HepG2 (cell line): Measurements from ENCODE around the gene GJC2. TPM values are rescaled to one million over a fixed set of nuclear protein-coding genes. Genes with fewer than 3 reads are reported as not detected.
A peak's percentile ranks its signal among the peaks of the same experiment; 100 is the strongest.

ENCODE experiments used
- BRD4 ChIP-seq: sonication (generic); formaldehyde crosslinking; IDR thresholded peaks from 2 replicates; pipeline ENCODE4 v1.4.0; 2020; ENCODE audit warnings: missing genetic modification reagents
- DNMT3B ChIP-seq: conservative IDR thresholded peaks from 2 replicates; pipeline ENCODE4 v1.6.1; 2016; ENCODE audit warnings: missing biosample characterization, control low read depth
- GTF3A ChIP-seq: sonication (generic); formaldehyde crosslinking; conservative IDR thresholded peaks from 2 replicates; pipeline ENCODE4 v1.4.0; 2020; ENCODE audit warnings: mild to moderate bottlenecking, missing genetic modification reagents
- LCORL ChIP-seq, 2 experiments: fragments of 450-650 bp in 1 of 2; sonication (generic) in 1 of 2; formaldehyde crosslinking in 1 of 2; IDR thresholded peaks; 2 replicates each; pipeline versions ENCODE4 v1.5.0 to v1.6.1; 2017 to 2020; ENCODE audit warnings: antibody characterized with exemption in 1 of 2, missing genetic modification reagents in 1 of 2
- MAFF ChIP-seq: IDR thresholded peaks from 2 replicates; pipeline ENCODE4 v1.6.1; 2011; ENCODE audit warnings: low read depth, low read length, improper control_type of control experiment
- MIER2 ChIP-seq: IDR thresholded peaks from 2 replicates; pipeline ENCODE4 v1.6.1; 2016; ENCODE audit warnings: missing biosample characterization, missing genetic modification reagents
- SMAD1 ChIP-seq: sonication (generic); formaldehyde crosslinking; IDR thresholded peaks from 2 replicates; pipeline ENCODE4 v1.4.0; 2020; ENCODE audit warnings: missing genetic modification reagents, low read depth, mild to moderate bottlenecking, borderline replicate concordance
- TCF12 ChIP-seq, 2 experiments: fragments of 450-650 bp in 1 of 2; sonication (generic) in 1 of 2; formaldehyde crosslinking in 1 of 2; IDR thresholded peaks; 2 replicates each; pipeline versions ENCODE4 v1.6.1 to v1.8.0; 2017 to 2022; ENCODE audit warnings: antibody characterized with exemption in 1 of 2, mild to moderate bottlenecking in 1 of 2, missing genetic modification reagents in 1 of 2, moderate library complexity in 1 of 2
- ZNF256 ChIP-seq: sonication (generic); formaldehyde crosslinking; conservative IDR thresholded peaks from 2 replicates; pipeline ENCODE4 v1.4.0; 2020; ENCODE audit warnings: missing genetic modification reagents
- ZNF713 ChIP-seq: sonication (generic); formaldehyde crosslinking; IDR thresholded peaks from 2 replicates; pipeline ENCODE4 v1.4.0; 2020; ENCODE audit warnings: mild to moderate bottlenecking, missing genetic modification reagents
- ZNF780A ChIP-seq: sonication (generic); formaldehyde crosslinking; IDR thresholded peaks from 2 replicates; pipeline ENCODE4 v1.8.0; 2022; ENCODE audit warnings: mild to moderate bottlenecking, missing genetic modification reagents, moderate library complexity
- polyA plus RNA-seq, 8 experiments: library from polyadenylated mRNA; depleted of rRNA in 3 of 8; stranded (reverse) in 7 of 8; unstranded in 1 of 8; fragments of >200 nt; fragmentation: Illumina TruSeq in 4 of 8; extraction: Trizol in 4 of 8; gene quantifications; 2 replicates each; pipeline versions ENCODE4 v1.2.1 to v1.2.3, GENCODE V29; 2011 to 2016; ENCODE audit warnings: low read depth in 4 of 8, missing spikeins in 1 of 8, mixed read lengths in 1 of 8; ENCODE audit not compliant: insufficient read depth in 1 of 8
- total RNA-seq, 5 experiments: library from RNA; depleted of rRNA; stranded (reverse); fragments of >200 nt; fragmentation: Illumina TruSeq; extraction: Trizol; gene quantifications; 2 replicates each; pipeline ENCODE4 v1.2.3, GENCODE V29; 2016; ENCODE audit warnings: low read depth in 1 of 5
- TF ChIP-seq, protein P1 (sequence below): sonication (generic); formaldehyde crosslinking; IDR thresholded peaks from 2 replicates; pipeline ENCODE4 v1.5.1; 2020; ENCODE audit warnings: mild to moderate bottlenecking, missing genetic modification reagents, moderate library complexity
- TF ChIP-seq, protein P2 (sequence below): sonication (generic); formaldehyde crosslinking; IDR thresholded peaks from 2 replicates; pipeline ENCODE4 v1.8.1; 2023; ENCODE audit warnings: mild to moderate bottlenecking, moderate library complexity, missing genetic modification reagents
- TF ChIP-seq, protein P3 (sequence below): sonication (generic); formaldehyde crosslinking; IDR thresholded peaks from 2 replicates; pipeline ENCODE4 v1.5.0; 2020; ENCODE audit warnings: mild to moderate bottlenecking, low read depth, missing genetic modification reagents, borderline replicate concordance
- TF ChIP-seq, protein P4 (sequence below): sonication (generic); formaldehyde crosslinking; IDR thresholded peaks from 2 replicates; pipeline ENCODE4 v1.4.0; 2020; ENCODE audit warnings: missing genetic modification reagents, borderline replicate concordance
- TF ChIP-seq, protein P5 (sequence below): sonication (generic); formaldehyde crosslinking; IDR thresholded peaks from 2 replicates; pipeline ENCODE4 v1.4.0; 2020; ENCODE audit warnings: mild to moderate bottlenecking, missing genetic modification reagents
- TF ChIP-seq, protein P6 (sequence below): sonication (generic); formaldehyde crosslinking; IDR thresholded peaks from 2 replicates; pipeline ENCODE4 v1.9.0; 2021; ENCODE audit warnings: missing genetic modification reagents, borderline replicate concordance

The GJC2 gene
- total and polyA plus RNA-seq, 2 of the 13 experiments (the other 11 are each of a cell fraction or from before 2014, with no cell fraction given) = 1.6 to 3.8 TPM

DNA sequence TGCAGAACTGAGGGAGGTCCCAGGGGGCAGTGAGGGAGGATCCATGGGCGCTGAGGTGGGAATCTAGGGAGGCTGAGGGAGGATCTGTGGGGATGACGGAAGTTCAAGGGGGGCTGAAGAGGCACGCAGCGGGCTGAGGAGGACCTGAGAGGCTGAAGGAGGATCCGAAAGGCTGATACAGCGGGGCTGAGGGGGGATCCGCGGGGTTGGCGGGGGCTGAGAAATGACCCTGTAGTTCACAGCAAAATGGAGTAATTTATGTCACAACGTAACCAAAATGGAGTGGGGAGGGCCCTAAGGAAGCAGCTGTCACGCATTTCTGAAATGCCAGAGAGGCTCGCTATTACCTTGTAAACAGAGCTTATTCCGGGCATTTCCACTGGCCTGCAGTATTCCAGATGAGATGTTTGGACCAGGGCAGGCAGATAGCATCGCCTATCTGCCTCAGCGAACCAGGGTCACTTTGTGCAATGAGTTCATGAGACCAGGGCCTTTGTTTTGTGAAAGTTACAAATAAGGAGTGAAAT is 39.7 kb upstream of the GJC2 start (continued):
- TF ChIP-seq, protein P1, sequence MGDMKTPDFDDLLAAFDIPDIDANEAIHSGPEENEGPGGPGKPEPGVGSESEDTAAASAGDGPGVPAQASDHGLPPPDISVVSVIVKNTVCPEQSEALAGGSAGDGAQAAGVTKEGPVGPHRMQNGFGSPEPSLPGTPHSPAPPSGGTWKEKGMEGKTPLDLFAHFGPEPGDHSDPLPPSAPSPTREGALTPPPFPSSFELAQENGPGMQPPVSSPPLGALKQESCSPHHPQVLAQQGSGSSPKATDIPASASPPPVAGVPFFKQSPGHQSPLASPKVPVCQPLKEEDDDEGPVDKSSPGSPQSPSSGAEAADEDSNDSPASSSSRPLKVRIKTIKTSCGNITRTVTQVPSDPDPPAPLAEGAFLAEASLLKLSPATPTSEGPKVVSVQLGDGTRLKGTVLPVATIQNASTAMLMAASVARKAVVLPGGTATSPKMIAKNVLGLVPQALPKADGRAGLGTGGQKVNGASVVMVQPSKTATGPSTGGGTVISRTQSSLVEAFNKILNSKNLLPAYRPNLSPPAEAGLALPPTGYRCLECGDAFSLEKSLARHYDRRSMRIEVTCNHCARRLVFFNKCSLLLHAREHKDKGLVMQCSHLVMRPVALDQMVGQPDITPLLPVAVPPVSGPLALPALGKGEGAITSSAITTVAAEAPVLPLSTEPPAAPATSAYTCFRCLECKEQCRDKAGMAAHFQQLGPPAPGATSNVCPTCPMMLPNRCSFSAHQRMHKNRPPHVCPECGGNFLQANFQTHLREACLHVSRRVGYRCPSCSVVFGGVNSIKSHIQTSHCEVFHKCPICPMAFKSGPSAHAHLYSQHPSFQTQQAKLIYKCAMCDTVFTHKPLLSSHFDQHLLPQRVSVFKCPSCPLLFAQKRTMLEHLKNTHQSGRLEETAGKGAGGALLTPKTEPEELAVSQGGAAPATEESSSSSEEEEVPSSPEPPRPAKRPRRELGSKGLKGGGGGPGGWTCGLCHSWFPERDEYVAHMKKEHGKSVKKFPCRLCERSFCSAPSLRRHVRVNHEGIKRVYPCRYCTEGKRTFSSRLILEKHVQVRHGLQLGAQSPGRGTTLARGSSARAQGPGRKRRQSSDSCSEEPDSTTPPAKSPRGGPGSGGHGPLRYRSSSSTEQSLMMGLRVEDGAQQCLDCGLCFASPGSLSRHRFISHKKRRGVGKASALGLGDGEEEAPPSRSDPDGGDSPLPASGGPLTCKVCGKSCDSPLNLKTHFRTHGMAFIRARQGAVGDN (CRISPR knock-in tag) = no peak
- TF ChIP-seq ZNF780A (no peak), SMAD1 (CRISPR knock-in tag) (no peak), MAFF (no peak), BRD4 (CRISPR knock-in tag) (no peak), ZNF713 (no peak), ZNF256 (CRISPR knock-in tag) (no peak), GTF3A (CRISPR knock-in tag) (no peak), MIER2 (CRISPR knock-in tag) (no peak), LCORL (IDR thresholded peaks at IDR 0.05) (no peak), LCORL (CRISPR knock-in tag; IDR thresholded peaks at IDR 0.05) (peak; percentile 77; the same call in 1 of the 2 replicates), TCF12 (IDR thresholded peaks at IDR 0.05) (no peak), TCF12 (CRISPR knock-in tag; IDR thresholded peaks at IDR 0.05) (no peak), DNMT3B (CRISPR knock-in tag) (no peak)
- TF ChIP-seq, protein P2, sequence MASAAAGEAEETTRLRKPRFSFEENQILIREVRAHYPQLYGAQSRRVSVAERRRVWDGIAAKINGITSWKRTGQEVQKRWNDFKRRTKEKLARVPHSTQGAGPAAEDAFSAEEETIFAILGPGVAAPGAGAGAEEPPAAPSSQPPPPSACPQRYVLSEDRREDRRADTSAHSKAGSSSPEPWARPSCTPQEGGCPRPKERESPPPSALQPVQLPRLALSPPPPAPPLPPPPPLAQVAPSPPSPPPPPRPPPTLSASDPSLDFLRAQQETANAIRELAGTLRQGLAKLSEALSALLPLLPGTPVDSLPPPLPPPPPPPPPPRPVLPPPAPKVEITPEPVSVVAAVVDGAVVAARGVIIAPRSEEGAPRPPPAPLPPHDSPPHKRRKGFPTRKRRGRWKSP (CRISPR knock-in tag) = no peak
- TF ChIP-seq, protein P3, sequence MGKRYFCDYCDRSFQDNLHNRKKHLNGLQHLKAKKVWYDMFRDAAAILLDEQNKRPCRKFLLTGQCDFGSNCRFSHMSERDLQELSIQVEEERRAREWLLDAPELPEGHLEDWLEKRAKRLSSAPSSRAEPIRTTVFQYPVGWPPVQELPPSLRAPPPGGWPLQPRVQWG = no peak
- TF ChIP-seq, protein P4, sequence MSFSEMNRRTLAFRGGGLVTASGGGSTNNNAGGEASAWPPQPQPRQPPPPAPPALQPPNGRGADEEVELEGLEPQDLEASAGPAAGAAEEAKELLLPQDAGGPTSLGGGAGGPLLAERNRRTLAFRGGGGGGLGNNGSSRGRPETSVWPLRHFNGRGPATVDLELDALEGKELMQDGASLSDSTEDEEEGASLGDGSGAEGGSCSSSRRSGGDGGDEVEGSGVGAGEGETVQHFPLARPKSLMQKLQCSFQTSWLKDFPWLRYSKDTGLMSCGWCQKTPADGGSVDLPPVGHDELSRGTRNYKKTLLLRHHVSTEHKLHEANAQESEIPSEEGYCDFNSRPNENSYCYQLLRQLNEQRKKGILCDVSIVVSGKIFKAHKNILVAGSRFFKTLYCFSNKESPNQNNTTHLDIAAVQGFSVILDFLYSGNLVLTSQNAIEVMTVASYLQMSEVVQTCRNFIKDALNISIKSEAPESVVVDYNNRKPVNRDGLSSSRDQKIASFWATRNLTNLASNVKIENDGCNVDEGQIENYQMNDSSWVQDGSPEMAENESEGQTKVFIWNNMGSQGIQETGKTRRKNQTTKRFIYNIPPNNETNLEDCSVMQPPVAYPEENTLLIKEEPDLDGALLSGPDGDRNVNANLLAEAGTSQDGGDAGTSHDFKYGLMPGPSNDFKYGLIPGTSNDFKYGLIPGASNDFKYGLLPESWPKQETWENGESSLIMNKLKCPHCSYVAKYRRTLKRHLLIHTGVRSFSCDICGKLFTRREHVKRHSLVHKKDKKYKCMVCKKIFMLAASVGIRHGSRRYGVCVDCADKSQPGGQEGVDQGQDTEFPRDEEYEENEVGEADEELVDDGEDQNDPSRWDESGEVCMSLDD (CRISPR knock-in tag) = no peak
- TF ChIP-seq, protein P5, sequence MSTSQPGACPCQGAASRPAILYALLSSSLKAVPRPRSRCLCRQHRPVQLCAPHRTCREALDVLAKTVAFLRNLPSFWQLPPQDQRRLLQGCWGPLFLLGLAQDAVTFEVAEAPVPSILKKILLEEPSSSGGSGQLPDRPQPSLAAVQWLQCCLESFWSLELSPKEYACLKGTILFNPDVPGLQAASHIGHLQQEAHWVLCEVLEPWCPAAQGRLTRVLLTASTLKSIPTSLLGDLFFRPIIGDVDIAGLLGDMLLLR (CRISPR knock-in tag) = no peak
- TF ChIP-seq, protein P6, sequence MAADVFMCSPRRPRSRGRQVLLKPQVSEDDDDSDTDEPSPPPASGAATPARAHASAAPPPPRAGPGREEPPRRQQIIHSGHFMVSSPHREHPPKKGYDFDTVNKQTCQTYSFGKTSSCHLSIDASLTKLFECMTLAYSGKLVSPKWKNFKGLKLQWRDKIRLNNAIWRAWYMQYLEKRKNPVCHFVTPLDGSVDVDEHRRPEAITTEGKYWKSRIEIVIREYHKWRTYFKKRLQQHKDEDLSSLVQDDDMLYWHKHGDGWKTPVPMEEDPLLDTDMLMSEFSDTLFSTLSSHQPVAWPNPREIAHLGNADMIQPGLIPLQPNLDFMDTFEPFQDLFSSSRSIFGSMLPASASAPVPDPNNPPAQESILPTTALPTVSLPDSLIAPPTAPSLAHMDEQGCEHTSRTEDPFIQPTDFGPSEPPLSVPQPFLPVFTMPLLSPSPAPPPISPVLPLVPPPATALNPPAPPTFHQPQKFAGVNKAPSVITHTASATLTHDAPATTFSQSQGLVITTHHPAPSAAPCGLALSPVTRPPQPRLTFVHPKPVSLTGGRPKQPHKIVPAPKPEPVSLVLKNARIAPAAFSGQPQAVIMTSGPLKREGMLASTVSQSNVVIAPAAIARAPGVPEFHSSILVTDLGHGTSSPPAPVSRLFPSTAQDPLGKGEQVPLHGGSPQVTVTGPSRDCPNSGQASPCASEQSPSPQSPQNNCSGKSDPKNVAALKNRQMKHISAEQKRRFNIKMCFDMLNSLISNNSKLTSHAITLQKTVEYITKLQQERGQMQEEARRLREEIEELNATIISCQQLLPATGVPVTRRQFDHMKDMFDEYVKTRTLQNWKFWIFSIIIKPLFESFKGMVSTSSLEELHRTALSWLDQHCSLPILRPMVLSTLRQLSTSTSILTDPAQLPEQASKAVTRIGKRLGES (CRISPR knock-in tag) = no peak
